Measurements from ENCODE around the gene CABP1.

DNA sequence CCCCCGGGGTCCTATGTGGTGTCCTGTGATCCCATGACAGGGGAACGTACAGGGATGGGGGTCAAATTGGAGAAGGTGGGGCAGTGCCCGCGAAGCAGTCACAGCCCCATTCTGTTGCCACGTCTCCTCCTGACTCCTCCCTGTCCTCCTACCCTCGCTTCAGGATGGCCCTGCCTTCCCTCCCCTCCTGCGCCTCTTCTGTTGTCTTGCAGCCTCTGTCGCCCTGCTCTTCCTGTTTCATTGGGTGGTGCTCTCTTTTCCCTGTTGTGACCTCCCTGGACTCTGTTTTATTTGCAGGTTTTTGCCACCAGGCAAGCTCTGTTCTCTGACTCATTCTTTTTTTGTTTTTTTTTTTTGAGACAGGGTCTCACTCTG lies 18.7 kb downstream of the CABP1 start:
- no peak for TF ChIP-seq POLR2A (IDR thresholded peaks at IDR 0.05; ENCODE audit: low read depth)
- TF ChIP-seq, protein P1, sequence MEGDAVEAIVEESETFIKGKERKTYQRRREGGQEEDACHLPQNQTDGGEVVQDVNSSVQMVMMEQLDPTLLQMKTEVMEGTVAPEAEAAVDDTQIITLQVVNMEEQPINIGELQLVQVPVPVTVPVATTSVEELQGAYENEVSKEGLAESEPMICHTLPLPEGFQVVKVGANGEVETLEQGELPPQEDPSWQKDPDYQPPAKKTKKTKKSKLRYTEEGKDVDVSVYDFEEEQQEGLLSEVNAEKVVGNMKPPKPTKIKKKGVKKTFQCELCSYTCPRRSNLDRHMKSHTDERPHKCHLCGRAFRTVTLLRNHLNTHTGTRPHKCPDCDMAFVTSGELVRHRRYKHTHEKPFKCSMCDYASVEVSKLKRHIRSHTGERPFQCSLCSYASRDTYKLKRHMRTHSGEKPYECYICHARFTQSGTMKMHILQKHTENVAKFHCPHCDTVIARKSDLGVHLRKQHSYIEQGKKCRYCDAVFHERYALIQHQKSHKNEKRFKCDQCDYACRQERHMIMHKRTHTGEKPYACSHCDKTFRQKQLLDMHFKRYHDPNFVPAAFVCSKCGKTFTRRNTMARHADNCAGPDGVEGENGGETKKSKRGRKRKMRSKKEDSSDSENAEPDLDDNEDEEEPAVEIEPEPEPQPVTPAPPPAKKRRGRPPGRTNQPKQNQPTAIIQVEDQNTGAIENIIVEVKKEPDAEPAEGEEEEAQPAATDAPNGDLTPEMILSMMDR (IDR thresholded peaks at IDR 0.05): no peak
